Right renal cortex interstitium (tissue), 3 donors: ENCODE data around the gene ATPAF2. TPM values are rescaled to one million over a fixed set of nuclear protein-coding genes. Genes with fewer than 3 reads are reported as not detected.
A peak's percentile ranks its signal among the peaks of the same experiment; 100 is the strongest.

Experiments used
- DNase-seq, 3 donors: peaks; one replicate each; pipeline ENCODE4 v3.0.0-alpha.2; 2013; ENCODE audit warnings: low read depth in 3 of 3, low spot score in 2 of 3
- polyA plus RNA-seq, 3 donors: library from polyadenylated mRNA; unstranded; fragments of 120-200 nt; gene quantifications; one replicate each; pipeline ENCODE4 v1.2.1, GENCODE V29; 2013; ENCODE audit not compliant: insufficient read length in 3 of 3

The ATPAF2 gene
- polyA plus RNA-seq = 10 to 100 TPM; 21.8 to 27.0 (median 23.8) TPM

DNA sequence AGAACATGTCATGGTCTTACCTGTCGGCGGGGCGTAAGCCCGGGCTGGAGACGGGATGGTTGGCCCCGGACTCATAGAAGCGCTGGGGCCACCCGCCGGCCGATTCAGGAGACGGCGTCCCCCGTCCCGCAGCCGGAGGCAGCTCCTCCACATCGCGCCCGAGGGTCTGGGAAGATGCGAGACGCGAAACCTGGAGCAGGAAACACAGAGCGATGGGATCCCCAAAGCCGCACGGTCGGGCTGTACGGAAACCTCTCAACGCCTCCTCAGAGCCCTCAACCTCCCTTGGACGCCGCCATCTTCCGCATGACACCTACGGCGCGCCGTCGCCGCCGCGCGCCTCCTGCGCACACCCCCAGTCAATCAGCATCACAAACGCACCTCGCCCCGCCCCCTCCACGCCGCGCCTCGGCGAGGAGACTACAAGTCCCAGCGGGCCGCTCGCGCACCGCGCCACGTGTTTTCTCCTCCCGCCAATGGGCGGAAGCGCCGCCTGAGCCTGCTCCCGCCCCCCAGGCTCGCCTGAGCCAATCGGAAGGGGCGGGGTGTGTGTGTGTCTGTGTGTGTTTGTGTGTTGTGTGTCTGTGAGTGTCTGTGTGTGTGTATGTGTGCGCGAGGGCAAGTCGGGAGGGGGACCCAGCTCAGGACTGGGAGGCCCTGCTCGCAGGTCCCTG lies at the start of gene ATPAF2, which contains the start of gene GID4:
ATPAF2 (minus strand) TSS at position 308 of the 674 bp plus-strand sequence; CDS start at position 153, 155 bp downstream.
GID4 (plus strand) TSS at position 548 of the 674 bp plus-strand sequence; CDS start at position 605, 57 bp downstream.
- peak; percentile 92 to 98 (median 98) for DNase-seq

DNA sequence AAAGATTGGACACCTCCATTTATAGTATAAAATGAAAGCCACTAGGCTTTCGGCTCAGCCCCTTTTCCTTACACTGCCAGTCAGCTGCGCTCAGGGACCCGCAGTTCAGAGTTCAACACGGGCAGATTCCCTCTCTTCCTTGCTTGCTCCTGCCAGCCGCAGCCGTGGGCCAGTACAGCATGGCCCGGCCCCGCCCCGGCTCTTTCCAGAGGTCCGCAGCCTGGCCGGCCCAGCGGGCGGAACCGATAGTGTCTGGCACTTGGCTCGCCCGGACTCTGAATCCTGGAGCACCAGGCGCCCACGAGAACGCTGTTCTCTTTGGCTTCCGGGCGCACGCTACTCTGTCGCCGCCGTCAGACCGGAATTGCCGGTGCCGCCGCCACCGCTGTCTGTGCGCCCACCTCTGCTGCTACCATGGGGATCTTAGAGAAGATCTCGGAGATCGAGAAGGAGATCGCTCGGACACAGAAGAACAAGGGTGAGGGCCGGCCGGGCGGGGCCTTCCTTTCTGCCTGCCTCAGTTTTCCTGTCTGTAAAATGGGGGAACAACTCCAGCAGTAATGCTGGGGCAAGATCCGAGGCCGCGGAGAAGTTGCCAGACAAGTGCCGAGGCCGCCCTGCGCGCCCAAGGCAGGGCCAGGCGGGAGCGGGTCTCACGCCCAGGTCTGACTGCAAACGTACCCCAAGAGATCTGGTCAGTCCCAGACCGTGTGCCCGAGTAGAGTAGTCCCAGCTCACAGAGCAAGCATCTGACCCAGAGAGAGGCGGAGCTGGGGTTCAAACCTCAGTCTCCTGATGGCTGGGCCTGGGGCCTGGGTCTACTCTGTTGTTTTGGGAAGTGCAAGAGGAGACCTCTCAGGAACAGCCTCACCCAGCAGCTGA lies 48.9 kb upstream of the ATPAF2 start, which contains the start of gene DRG2:
DRG2 (plus strand) TSS at position 339 of the 882 bp plus-strand sequence; CDS start at position 415, 76 bp downstream.
- peak; percentile 80 to 90 (median 80) for DNase-seq

DNA sequence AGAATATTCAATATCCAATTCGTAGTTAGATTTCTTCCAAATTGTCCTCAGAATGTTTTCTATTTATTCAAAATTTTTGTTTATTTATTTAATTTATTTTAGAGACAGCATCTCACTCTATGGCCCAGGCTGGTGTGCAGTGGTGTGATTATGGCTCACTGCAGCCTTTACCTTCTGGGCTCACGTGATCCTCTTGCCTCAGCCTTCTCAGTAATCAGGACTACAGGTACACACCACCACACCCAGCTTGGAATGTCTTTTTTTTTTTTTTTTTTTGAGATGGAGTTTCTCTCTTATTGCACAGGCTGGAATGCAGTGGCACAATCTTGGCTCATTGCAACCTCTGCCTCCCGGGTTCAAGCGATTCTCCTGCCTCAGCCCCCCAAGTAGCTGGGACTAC lies 45.3 kb upstream of the ATPAF2 start:
- no peak for DNase-seq

DNA sequence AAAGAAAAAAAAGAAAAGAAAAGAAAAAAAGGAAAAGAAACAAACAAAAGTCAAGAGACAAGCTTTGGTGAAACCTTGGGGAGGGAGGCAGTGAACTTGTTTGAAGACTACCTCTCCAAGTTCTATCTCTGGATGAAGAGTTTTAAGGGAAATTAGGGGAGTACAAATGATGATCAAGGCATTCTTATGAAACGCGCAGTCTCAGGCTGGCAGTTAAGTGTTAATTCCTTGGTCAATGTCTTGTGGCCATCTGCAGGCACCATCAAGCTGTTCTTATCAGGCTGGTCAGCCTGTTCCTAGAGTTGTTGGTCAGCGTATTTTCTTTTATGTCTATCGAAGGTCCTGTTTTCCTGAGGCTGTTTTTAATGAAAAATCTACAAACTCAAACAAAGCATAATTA lies 40.6 kb upstream of the ATPAF2 start:
- DNase-seq = no peak

DNA sequence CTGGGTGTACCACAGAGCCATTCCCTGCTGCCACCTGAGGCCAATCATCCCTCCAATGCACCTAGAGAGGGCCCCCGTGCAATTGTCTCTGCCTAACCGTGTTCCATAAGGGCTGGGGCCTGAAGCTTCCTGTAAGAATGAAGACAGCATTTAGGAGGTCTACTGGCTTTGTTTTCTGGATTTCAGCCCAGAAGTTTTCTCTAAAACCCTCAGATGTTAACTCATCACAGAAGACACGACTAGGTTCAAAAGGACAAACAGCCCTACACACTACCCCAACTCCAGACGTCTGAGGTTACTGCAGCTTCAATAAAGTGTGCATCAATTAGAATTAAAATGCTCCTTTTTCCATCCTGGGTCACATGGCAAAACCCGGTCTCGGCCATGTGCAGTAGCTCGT lies 38.0 kb upstream of the ATPAF2 start:
- DNase-seq = no peak

DNA sequence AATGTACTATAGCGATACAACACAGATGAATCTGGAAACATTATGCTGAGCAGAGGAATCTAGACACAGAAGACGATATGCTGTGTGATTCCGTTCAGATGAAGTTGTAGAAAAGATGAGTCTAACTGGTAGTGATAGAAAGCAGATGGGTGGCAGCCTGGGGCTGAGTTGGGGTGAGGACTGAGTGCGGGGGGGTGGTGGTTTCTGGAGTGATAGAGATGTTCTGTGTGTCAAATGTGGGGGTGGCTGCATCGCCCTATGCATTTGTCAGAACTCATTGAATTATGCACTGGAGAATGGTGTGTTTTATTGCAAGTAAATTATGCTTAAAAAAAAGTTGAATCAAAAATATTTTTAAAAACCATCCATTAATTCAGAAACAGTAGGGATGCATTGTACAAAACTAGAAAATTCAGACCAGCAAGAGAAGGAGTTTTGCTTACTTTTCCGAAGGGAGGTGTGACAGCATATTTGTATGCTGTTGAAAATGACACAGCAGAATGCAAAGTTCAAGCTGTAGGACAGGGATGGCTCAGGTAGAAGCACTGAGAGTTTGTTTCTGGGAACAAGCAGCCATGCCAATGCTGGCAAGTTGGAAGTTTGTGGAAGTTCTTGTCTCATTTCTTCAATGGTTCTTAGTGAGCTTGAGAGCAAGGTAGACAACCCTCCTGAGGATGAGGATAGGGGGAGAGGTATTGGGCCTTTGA lies 35.8 kb upstream of the ATPAF2 start:
- DNase-seq = no peak

DNA sequence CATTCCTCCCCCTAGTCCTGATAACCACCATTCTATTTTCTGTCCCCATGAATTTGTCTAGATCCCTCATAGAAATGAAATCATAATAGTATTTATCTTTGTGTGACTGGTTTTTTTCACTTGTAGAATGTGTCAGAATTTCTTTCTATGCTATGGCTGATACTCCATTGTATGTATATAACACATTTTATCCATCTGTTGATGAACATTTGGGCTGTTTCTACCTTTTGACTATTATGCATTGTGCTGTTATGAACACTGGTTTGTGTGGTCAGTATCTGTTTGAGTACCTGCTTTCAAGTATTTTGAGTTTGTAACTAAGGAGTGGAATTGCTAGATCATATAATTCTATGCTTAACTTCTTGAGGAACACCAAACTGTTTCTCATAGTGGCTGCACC lies 32.8 kb upstream of the ATPAF2 start:
- DNase-seq = no peak

DNA sequence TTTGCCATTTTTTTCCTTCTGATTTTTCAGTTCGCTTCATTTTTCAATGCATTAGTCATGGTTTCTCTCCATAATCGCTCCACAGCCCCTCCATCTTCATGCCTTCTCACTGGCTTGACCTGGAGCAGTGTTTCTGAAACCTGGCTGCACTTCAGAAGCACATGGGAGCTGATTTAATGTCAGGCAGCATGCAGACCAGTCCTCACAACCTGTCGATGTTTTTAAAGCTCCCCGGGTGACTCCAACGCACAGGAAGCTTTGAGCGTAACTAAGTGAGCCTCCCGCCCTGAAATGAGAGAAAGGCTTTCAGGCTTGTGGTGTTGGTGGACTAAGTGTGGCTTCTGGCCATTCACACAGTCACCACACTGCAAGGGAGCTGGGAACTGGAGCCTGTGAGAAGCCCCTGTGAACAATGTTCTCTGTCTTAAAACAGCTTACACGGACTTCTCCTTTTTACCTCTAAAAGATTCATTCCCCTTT lies 31.9 kb upstream of the ATPAF2 start:
- peak in 2 of 3 donors; percentile 23 to 51 for DNase-seq

DNA sequence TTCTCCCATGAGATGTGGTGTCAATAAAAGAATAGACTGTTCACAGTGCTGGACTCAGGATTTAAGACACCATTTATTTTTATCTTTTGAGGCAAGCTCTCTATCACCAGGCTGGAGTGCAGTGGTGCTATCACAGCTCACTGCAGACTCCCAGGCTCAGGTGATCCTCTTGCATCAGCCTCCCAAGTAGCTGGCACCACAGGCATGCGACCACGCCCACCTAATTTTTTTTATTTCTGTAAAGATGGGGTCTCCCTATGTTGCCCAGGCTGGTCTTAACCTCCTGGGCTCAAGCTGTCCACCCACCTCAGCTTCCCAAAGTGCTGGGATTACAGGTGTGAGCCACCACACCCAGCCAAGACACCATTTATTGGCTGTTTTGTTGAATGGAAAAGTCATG lies 30.1 kb upstream of the ATPAF2 start:
- no peak for DNase-seq

DNA sequence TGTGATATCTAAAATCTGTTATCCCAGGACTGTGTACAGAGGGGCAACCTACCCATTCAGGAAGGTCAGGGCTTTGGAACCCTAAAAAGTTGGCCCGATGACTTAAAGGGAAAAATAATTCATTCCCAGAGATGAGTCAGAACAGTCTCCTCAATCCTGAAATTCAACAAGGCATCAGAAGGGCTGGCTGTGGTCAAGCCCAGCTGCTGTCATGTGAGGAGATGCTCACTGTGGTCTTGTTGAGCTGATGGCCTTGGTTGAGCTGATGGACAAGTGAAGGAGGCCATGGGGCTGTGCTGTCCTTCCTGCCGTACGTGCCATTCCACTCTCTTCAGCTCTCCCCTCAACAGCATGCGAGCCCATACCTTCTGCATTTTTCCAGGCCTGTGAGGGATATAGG lies 27.9 kb upstream of the ATPAF2 start:
- no peak for DNase-seq

DNA sequence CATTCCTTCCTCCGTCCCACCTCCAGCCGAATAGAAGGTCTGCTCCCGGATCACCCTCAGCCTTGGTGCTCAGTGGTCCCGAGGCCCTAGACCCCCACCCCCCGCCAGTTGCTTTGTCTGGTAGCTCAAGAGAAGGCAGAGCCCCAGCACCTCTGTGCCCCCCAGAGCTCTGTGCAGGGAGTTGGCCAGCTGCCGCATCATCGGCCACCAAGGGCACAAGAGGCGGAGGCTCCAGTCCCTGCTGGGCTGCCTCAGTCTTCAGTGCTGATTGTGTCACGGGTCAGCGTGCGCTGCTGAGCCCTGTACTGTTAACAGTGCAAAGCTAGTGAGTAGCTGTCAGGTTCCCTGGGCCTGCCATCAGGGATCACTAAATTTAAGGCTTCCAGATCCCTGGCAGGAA lies 26.6 kb upstream of the ATPAF2 start:
- no peak for DNase-seq

DNA sequence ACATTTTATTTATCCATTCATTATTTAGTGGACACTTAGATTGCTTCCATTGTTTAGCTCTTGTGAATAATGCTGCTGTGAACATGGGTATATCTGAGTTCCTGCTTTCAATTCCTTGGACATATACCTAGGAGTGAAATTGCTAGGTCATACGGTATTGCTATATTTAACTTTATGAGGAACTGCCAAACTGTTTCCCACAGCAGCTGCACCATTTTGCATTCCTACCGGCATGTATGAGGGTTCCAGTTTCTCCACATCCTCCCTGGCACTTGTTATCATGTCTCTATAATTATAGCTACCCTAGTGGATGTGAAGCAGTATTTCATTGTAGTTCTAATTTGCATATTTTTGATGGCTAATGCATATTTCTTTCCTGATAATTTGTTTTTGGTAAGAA lies 25.1 kb upstream of the ATPAF2 start:
- no peak for DNase-seq

DNA sequence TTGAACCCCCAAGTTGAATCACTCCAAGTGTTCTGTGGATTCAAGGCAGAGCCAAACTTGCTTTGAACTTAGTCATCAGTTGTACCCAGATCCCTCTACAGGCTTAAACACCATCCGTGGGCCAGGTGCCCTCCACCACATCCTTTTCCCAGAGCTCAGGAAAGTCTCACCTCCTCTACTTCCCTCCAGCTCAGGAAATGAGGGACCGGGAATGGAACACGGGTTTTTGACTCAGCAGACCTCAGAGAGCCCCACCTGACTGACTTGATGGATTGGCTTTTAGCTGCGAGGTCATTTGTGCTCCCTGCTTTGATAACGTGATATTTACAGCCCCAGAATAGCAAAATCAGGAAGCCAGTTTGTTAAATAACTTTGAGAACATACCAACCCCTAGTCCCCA lies 20.3 kb upstream of the ATPAF2 start:
- DNase-seq = no peak

DNA sequence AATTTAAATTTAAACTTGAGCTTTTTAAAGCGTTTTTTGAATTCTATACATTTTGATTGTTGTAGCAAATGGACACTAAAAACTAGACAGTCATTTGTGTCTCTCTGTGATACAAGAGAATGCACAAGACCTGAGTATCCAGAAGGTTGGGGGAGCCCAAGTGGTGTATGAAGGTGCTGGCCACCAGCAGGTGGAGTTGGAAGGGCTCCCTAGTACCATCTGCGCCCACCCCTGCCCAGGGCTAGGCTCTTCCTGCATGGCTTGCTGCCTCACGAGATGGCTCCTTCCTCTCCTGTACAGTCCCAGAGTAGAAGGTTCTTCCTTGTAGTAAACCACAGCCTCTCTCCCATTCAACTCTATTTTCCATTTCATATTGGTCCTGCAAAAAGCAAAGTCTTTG lies 17.2 kb upstream of the ATPAF2 start:
- DNase-seq = no peak

DNA sequence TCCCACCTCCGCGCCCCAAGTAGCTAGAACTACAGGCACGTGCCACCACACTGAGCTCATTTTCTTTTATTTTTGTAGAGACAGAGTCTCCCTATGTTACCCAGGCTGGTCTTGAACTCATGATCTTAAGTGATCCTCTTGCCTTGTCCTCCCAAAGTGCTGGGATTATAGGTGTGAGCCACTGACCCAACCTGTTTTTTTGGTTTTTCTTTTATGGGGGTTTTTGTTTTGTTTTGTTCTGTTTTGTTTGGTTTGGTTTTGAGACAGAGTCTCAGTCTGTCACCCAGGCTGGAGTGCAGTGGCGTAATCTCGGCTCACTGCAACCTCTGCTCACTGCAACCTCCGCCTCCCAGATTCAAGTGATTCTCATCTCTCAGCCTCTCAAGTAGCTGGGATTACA lies 16.6 kb upstream of the ATPAF2 start:
- DNase-seq = no peak

DNA sequence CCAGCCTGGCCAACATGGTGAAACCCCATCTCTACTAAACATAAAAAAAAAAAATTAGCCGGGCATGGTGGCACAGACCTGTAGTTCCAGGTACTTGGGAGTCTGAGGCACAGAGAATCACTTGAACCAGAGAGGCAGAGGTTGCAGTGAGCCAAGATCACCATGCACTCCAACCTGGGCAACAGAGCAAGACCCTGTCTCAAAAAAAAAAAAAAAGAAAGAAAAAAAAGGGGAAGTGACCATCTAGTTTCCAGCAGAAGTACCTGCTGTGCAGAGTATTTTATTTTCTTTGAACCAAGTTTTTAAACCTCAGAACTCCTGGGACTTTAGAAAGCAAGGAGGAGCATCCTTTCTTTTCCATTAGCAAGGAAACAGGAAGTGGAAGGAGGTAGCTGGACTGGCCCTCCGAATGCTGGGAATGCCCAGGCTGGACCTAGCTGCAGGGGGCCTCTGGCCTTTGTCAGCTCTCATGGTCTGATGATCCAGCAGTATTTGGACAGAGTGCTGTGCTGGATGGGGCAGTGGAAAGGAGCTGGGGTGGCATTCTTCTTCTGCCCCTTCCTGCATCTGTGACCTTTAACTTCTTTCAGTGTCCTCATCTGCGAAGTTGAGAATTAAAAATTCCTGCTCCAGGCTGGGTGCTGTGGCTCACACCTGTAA lies 6.9 kb upstream of the ATPAF2 start:
- no peak for DNase-seq

DNA sequence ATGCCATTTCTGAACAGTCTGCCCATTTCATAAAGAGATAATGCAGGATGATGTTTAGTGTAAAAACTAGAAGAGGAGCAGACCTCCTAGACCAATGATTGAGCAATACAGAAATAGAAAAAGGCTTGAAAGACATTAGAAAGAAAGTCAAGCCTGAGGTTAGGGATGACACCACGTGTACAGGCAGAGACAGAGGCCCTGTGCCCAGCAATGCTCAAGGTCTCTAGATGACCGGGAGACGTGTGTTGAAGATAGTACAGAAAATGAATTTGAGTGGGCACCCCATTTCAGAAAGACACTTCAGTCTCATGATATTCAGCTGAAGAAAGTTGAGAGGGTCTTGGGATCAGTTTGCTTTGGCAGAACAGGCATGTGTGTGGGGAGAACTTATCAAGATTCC lies 5.6 kb upstream of the ATPAF2 start:
- no peak for DNase-seq

DNA sequence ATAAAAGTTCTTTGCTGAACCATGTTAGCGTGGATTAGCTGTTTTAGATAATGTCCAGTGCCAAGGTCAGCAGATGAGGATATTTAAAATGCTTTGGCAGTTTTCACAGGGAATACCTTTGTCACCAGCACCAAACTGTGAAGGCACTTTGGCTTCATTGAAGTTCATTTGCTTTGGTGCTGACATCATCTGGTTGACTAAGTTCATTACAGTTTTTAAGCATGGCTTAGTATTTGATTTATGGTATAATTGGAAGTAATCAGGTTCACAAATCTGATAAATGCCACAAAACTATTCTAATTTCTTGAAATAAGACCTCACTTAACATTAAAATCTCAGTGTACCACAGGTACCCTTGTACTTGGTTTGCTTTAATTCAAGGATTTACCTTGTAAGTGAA lies 4.5 kb upstream of the ATPAF2 start:
- DNase-seq = no peak

DNA sequence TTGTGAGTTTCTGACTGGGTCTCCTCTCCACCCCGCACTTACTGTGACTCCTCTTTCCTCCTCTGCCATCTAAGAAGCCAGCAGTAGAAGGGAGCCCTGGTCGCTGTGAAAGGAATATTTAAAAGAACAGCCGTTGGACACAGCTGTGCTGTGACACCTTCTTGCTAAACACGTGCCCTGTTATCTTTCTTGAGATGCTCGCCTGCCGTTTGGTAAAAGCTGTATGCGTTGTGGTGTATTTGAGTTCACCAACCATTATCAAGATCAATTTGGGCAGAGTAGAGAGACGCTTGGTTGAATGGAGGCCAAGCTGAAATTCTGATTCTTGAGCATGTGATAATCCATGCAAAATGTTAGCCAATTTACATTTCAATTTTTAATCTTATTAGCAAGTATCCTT lies 4.0 kb upstream of the ATPAF2 start:
- no peak for DNase-seq

DNA sequence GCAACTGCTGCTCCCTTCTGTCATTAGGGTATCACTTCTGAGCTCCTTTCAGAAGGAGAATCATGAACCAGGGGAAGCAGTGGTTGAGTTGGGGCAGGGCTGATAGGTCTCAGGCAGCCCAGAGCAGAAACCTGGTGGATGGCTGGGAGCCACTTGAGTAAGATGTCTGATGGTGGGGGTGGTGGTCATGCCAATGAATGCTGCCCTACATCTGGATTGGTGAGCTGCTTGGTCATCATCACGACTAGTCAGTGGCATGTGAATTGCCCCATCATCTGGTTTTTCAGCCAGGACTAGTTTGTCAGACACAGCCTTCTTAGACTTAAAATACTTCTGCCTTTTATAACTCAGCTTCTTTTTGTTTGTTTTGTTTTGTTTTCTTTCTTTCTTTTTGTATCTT lies 2.8 kb upstream of the ATPAF2 start:
- DNase-seq = no peak
